NCI-H2227 treated with DMSO at 0.1 percent for 48 hours (cell line): ENCODE results near the gene NADK.
"Not testable (repeated sequence)": the region's sequence is repeated elsewhere in the genome, so short reads cannot be mapped to it uniquely, and the experiment has no call there.

Experiments
- DNase-seq: peaks from one replicate; lab custom pipeline; 2025; lab: John Stamatoyannopoulos, UW

The NADK gene

GRCh38 chr1:1704284-1704957 is 73.8 kb downstream of the NADK start:
- DNase-seq: not testable (repeated sequence)

- DNase-seq: no peak
Measured at GRCh38 chr1:1703796-1704195, 74.5 kb downstream of the NADK start.

- not testable (repeated sequence) for DNase-seq
Measured at GRCh38 chr1:1702506-1702905, 75.8 kb downstream of the NADK start.
